Measurements from ENCODE around the gene BAHD1. TPM values are rescaled to one million over a fixed set of nuclear protein-coding genes. Genes with fewer than 3 reads are reported as not detected.
"Not testable (repeated sequence)": the region's sequence is repeated elsewhere in the genome, so short reads cannot be mapped to it uniquely, and the experiment has no call there.

BAHD1 gene
- total RNA-seq, 4 donors from 2014 or later = 12.3 to 25.5 (median 16.2) TPM

GRCh38 chr15:40449275-40449674 lies 8.5 kb downstream of the BAHD1 start:
- Histone ChIP-seq H3K4me3 (no peak overlapping the region), H3K4me1 (peaks cover 0 to 52% (median 19%) of the 10 kb centered on the region in 4 donors), H3K27me3 (no peaks in the 10 kb centered on the region), H3K27ac (no peak overlapping the region), H3K9me3 (no peaks in the 10 kb centered on the region), H3K36me3 (no peaks in the 10 kb centered on the region)
- no peak for TF ChIP-seq CTCF (IDR thresholded peaks at IDR 0.05)
- no peak for TF ChIP-seq POLR2A (IDR thresholded peaks at IDR 0.05)
- TF ChIP-seq EP300 (IDR thresholded peaks at IDR 0.05) = no peak
- no peak for DNase-seq (ENCODE audit: low spot score in 2 of 2)

- 80 to 88% methylated on average over 2 of the region's 2 CpGs for WGBS, 2 donors
- Histone ChIP-seq H3K27ac (no peak overlapping the region), H3K9me3 (no peaks in the 10 kb centered on the region), H3K27me3 (no peaks in the 10 kb centered on the region), H3K36me3 (no peaks in the 10 kb centered on the region), H3K4me1 (peaks cover 0 to 53% (median 24%) of the 10 kb centered on the region in 4 donors), H3K4me3 (no peak overlapping the region)
- DNase-seq (ENCODE audit: low spot score in 2 of 2) = no peak
- TF ChIP-seq POLR2A (IDR thresholded peaks at IDR 0.05) = no peak
- no peak for TF ChIP-seq CTCF (IDR thresholded peaks at IDR 0.05)
- no peak for TF ChIP-seq EP300 (IDR thresholded peaks at IDR 0.05)
Measured at GRCh38 chr15:40450047-40450446, 9.3 kb downstream of the BAHD1 start.

GRCh38 chr15:40451527-40452158 lies 10.9 kb downstream of the BAHD1 start:
- peaks cover 0 to 57% (median 26%) of the 10 kb centered on the region in 4 donors for H3K4me1 ChIP-seq

GRCh38 chr15:40452296-40453090 lies 11.7 kb downstream of the BAHD1 start:
- no peaks in the 10 kb centered on the region for H3K9me3 ChIP-seq
- H3K4me1 ChIP-seq = peaks cover 0 to 59% (median 26%) of the 10 kb centered on the region in 4 donors
- H3K27ac ChIP-seq = no peak overlapping the region
- H3K27me3 ChIP-seq = no peaks in the 10 kb centered on the region
- 59 to 64% methylated on average over 10 to 11 of the region's 11 CpGs for WGBS, 2 donors
- DNase-seq (ENCODE audit: low spot score in 2 of 2) = no peak
- H3K4me3 ChIP-seq = no peak overlapping the region
- no peak for TF ChIP-seq POLR2A (IDR thresholded peaks at IDR 0.05)
- no peak for TF ChIP-seq EP300 (IDR thresholded peaks at IDR 0.05)
- no peak for TF ChIP-seq CTCF (IDR thresholded peaks at IDR 0.05)
- no peaks in the 10 kb centered on the region for H3K36me3 ChIP-seq

More at GRCh38 chr15:40451527-40452158, 10.9 kb downstream of the BAHD1 start:
- no peaks in the 10 kb centered on the region for H3K36me3 ChIP-seq
- no peak for DNase-seq (ENCODE audit: low spot score in 2 of 2)
- no peaks in the 10 kb centered on the region for H3K9me3 ChIP-seq
- H3K27ac ChIP-seq = no peak overlapping the region
- 81 to 82% methylated on average over 3 of the region's 3 CpGs for WGBS, 2 donors
- no peak overlapping the region for H3K4me3 ChIP-seq
- no peaks in the 10 kb centered on the region for H3K27me3 ChIP-seq
- TF ChIP-seq EP300 (IDR thresholded peaks at IDR 0.05) = no peak
- TF ChIP-seq POLR2A (IDR thresholded peaks at IDR 0.05) = no peak
- TF ChIP-seq CTCF (IDR thresholded peaks at IDR 0.05) = no peak

GRCh38 chr15:40453941-40454340 lies 13.2 kb downstream of the BAHD1 start:
- not testable (repeated sequence) for DNase-seq (ENCODE audit: low spot score in 2 of 2); H3K9me3 ChIP-seq; H3K36me3 ChIP-seq; H3K27ac ChIP-seq; H3K27me3 ChIP-seq; H3K4me3 ChIP-seq
- WGBS, 2 donors = 57 to 67% methylated on average over 2 to 3 of the region's 3 CpGs
- peaks cover 0 to 59% (median 26%) of the 10 kb centered on the region in 4 donors for H3K4me1 ChIP-seq
